ENCODE results near the gene CD226. TPM values are rescaled to one million over a fixed set of nuclear protein-coding genes. Genes with fewer than 3 reads are reported as not detected.
A peak's percentile ranks its signal among the peaks of the same experiment; 100 is the strongest.

Gene CD226
- total and polyA plus RNA-seq, 2 of the 13 experiments (the other 11 are each of a cell fraction or from before 2014, with no cell fraction given): 0.13 to 0.77 TPM

DNA sequence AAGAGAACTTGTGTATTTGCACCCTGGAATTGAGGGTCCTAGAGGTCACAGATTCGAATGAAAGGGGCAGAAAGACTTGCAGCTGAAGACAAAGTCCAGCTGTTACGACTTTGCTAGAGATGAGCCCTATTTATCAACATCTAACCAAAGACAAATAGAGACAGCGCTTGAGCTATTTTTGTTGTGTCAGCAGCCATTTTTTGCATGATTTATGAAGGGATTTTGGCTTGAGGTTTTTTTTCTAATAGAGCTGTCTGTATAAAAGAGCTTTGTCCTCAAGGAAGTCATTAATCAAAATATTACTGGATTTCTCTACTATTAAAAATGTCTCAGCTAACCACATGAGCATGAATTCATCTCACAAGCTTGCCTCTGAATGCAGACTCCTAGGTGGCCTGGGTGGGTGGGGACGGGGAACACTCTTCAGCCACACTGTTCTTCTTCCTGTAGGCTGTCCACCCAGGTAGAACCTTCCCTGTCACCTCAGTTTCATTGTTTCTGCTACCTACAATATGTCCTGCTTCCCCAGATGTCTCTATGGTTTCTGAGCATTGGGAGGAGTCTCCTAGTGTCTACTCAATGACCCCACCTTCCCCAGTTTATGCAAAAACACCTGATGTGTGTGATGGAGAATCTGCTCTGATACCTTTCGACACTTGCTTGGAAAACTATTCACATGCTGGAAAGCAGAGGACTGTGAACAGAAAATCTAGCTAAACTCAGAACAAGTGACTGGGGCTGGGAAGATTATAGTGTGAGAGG lies 7.2 kb upstream of the CD226 start:
- no peak for DNase-seq (ENCODE audit: low spot score)
- H4K20me1 ChIP-seq (ENCODE audit: insufficient read depth, low read length): no peaks in the 10 kb centered on the region
- BruUV-seq (replicated peaks): no TSS peak
- no peak overlapping the region for H3K4me2 ChIP-seq (ENCODE audit: low read depth, low read length)
- H3K4me1 ChIP-seq (ENCODE audit: insufficient read depth, low read length): peaks cover 8% of the 10 kb centered on the region; the same call in 1 of the 2 replicates
- no peak overlapping the region for H3K9ac ChIP-seq (ENCODE audit: insufficient read depth, low read depth, low read length)
- no peak overlapping the region for H2AFZ ChIP-seq (ENCODE audit: low read length)
- WGBS (ENCODE audit: low lambda C conversion rate): 55% methylated on average over 5 of the region's 5 CpGs
- intact Hi-C loops (cut with micrococcal nuclease; ENCODE audit: unreplicated experiment): no loop called here
- H3K27ac ChIP-seq (ENCODE audit: extremely low read length, insufficient read depth, low read length): no peak overlapping the region
- CTCF ChIA-PET (ENCODE audit: low intra/inter-chr PET ratio, low total read pairs): no interaction called here
- no peak for FAIRE-seq
- H3K4me3 ChIP-seq (replicated peaks in 1 of 3; ENCODE audit: insufficient read depth in 1 of 3, low read depth in 2 of 3, low read length in 3 of 3): no peak overlapping the region
- H3K79me2 ChIP-seq (ENCODE audit: insufficient read depth, low read length): no peaks in the 10 kb centered on the region
- no peaks in the 10 kb centered on the region for H3K9me3 ChIP-seq (ENCODE audit: low read length)
- H3K36me3 ChIP-seq (replicated peaks in 1 of 2; ENCODE audit: control insufficient read depth in 1 of 2, insufficient read depth in 2 of 2, low read length in 2 of 2): no peaks in the 10 kb centered on the region
- no peaks in the 10 kb centered on the region for H3K27me3 ChIP-seq (ENCODE audit: control insufficient read depth in 1 of 2, insufficient read depth in 2 of 2, low read length in 2 of 2)
- TF ChIP-seq, protein P1, sequence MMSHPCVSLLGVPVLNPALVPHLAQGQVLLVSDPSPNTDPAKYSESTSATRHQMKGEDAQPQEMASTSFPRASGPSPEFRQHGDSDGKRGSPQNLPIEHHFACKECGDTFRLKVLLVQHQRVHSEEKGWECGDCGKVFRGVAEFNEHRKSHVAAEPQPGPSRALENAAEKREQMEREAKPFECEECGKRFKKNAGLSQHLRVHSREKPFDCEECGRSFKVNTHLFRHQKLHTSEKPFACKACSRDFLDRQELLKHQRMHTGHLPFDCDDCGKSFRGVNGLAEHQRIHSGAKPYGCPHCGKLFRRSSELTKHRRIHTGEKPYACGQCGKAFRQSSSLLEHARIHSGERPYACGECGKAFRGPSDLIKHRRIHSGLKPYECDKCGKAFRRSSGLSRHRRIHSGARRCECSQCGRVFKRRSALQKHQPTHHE (CRISPR knock-in tag; IDR thresholded peaks at IDR 0.05; ENCODE audit: borderline replicate concordance): no peak
- TF ChIP-seq HNF4A (CRISPR knock-in tag; IDR thresholded peaks at IDR 0.05) (0 out of 2 replicates have a peak, but pooled peaks have one; percentile 15), ZNF691 (CRISPR knock-in tag; IDR thresholded peaks at IDR 0.05; ENCODE audit: borderline replicate concordance, low read depth) (no peak), THAP11 (CRISPR knock-in tag; IDR thresholded peaks at IDR 0.05) (no peak), RAD51 (IDR thresholded peaks at IDR 0.05; ENCODE audit: borderline replicate concordance) (no peak), MAFK (conservative IDR thresholded peaks at IDR 0.05 in 1 of 2, IDR thresholded peaks at IDR 0.05 in 1 of 2; ENCODE audit: low read length in 2 of 2) (peak; percentile 54 to 61; a peak in 3 of 4 replicates), RFXANK (CRISPR knock-in tag; IDR thresholded peaks at IDR 0.05) (no peak), ZFY (CRISPR knock-in tag; IDR thresholded peaks at IDR 0.05) (no peak), ZZZ3 (CRISPR knock-in tag; IDR thresholded peaks at IDR 0.05; ENCODE audit: borderline replicate concordance) (no peak), MAFF (IDR thresholded peaks at IDR 0.05; ENCODE audit: low read depth, low read length) (peak; percentile 43; the same call in 1 of the 2 replicates)
- in situ Hi-C loops (cut with HindIII; ENCODE audit: extremely low pct_ligation_motif_present, low pct_unique_long_range_greater_than_20kb): no loop called here
- POLR2A ChIA-PET: no interaction called here
- no peak for ATAC-seq
